H1 (cell line): ENCODE results near the gene ASTN2. TPM values are rescaled to one million over a fixed set of nuclear protein-coding genes. Genes with fewer than 3 reads are reported as not detected.

Experiments used
- CTCF ChIA-PET: fragments of 300-600 bp; sonication (Branson Sonifier 250); formaldehyde crosslinking; loops from one replicate; lab custom pipeline; 2021; ENCODE audit not compliant: partially characterized antibody; lab: Charles Lee
- POLR2A ChIA-PET: fragments of 300-600 bp; sonication (Branson Sonifier 250); formaldehyde crosslinking; loops from one replicate; lab custom pipeline; 2021; ENCODE audit warnings: inconsistent platforms; ENCODE audit not compliant: partially characterized antibody; lab: Charles Lee
- DNase-seq, 2 experiments: peaks; one replicate each; pipeline versions ENCODE4 v3.0.0 to v3.0.0-alpha.2; 2010 to 2022; ENCODE audit warnings: low spot score in 2 of 2, low read depth in 1 of 2, mixed read lengths in 1 of 2
- FAIRE-seq: peaks from 2 replicates; lab custom pipeline; 2011; peaks lifted over from hg19 to GRCh38; lab: Jason Lieb, UNC
- H2AFZ ChIP-seq: 2 replicates; pipeline ENCODE4 v1.8.1; 2012; ENCODE audit warnings: low read length, inconsistent platforms
- H2AK5ac ChIP-seq: 2 replicates; pipeline ENCODE4 v1.6.1; 2013; ENCODE audit warnings: low read depth, low read length
- H2BK120ac ChIP-seq: replicated peaks from 2 replicates; pipeline ENCODE3; 2013; ENCODE audit warnings: low read depth, low read length, inconsistent platforms
- H2BK12ac ChIP-seq: 2 replicates; pipeline ENCODE4 v1.6.1; 2013; ENCODE audit warnings: low read depth, low read length
- H2BK15ac ChIP-seq: 2 replicates; pipeline ENCODE4 v1.6.1; 2013; ENCODE audit warnings: low read length
- H2BK20ac ChIP-seq: 2 replicates; pipeline ENCODE4 v1.6.1; 2013; ENCODE audit warnings: low read length
- H2BK5ac ChIP-seq: 2 replicates; pipeline ENCODE4 v1.6.1; 2013; ENCODE audit warnings: low read depth, low read length
- H3K14ac ChIP-seq: 2 replicates; pipeline ENCODE4 v1.6.1; 2013; ENCODE audit warnings: inconsistent platforms; ENCODE audit not compliant: insufficient read length
- H3K18ac ChIP-seq: 2 replicates; pipeline ENCODE4 v1.6.1; 2013; ENCODE audit warnings: low read length; ENCODE audit errors: extremely low read depth
- H3K23ac ChIP-seq: 2 replicates; pipeline ENCODE4 v1.6.1; 2013; ENCODE audit warnings: inconsistent platforms; ENCODE audit not compliant: insufficient read length
- H3K23me2 ChIP-seq: 2 replicates; pipeline ENCODE4 v1.6.1; 2013; ENCODE audit warnings: low read depth, low read length
- H3K27ac ChIP-seq: 2 replicates; pipeline ENCODE4 v1.6.1; 2011; ENCODE audit warnings: low read depth, low read length, inconsistent platforms
- H3K27me3 ChIP-seq, 4 experiments: replicated peaks in 1 of 4; 1 replicate in 1 of 4; 2 replicates in 3 of 4; pipeline versions ENCODE4 v1.6.1 to v1.8.1; 2011 to 2013; ENCODE audit warnings: low read length in 3 of 4, mild to moderate bottlenecking in 3 of 4, inconsistent platforms in 2 of 4, mixed read lengths in 2 of 4, moderate library complexity in 1 of 4; ENCODE audit not compliant: control insufficient read depth in 3 of 4, insufficient read depth in 3 of 4; ENCODE audit errors: extremely low read depth in 1 of 4
- H3K36me3 ChIP-seq, 4 experiments: 2 replicates each; pipeline versions ENCODE4 v1.6.1 to v1.8.1; 2011 to 2013; ENCODE audit warnings: mild to moderate bottlenecking in 4 of 4, low read length in 3 of 4, moderate library complexity in 2 of 4, control low read depth in 1 of 4, inconsistent platforms in 1 of 4; ENCODE audit not compliant: insufficient read depth in 4 of 4, control insufficient read depth in 2 of 4
- H3K4ac ChIP-seq: replicated peaks from 2 replicates; pipeline ENCODE3; 2013; ENCODE audit warnings: low read length, low read depth, mixed read lengths, inconsistent platforms; ENCODE audit not compliant: insufficient read length
- H3K4me1 ChIP-seq, 4 experiments: replicated peaks in 1 of 4; 1 replicate in 1 of 4; 2 replicates in 3 of 4; pipeline versions ENCODE4 v1.6.1 to v1.8.1; 2011 to 2013; ENCODE audit warnings: low read length in 3 of 4, inconsistent platforms in 2 of 4, mixed read lengths in 1 of 4; ENCODE audit not compliant: insufficient read depth in 4 of 4, control insufficient read depth in 3 of 4
- H3K4me2 ChIP-seq, 2 experiments: 2 replicates each; pipeline versions ENCODE4 v1.6.1 to v1.8.1; 2011 to 2013; ENCODE audit warnings: low read depth in 2 of 2, low read length in 2 of 2, control low read depth in 1 of 2, inconsistent platforms in 1 of 2, mild to moderate bottlenecking in 1 of 2; ENCODE audit not compliant: insufficient read depth in 1 of 2
- H3K4me3 ChIP-seq, 4 experiments: fragments of 200-600, 300-600 bp in 1 of 4; sonication (generic), shearing (Covaris generic), sonication (Bioruptor Twin) in 1 of 4; 2 replicates each; pipeline versions ENCODE4 v1.5.1 to v1.8.1; 2011 to 2016; ENCODE audit warnings: low read length in 4 of 4, low read depth in 3 of 4, control low read depth in 2 of 4, inconsistent platforms in 2 of 4, mild to moderate bottlenecking in 2 of 4, mixed read lengths in 1 of 4, moderate library complexity in 1 of 4; ENCODE audit not compliant: insufficient read depth in 2 of 4; ENCODE audit errors: extremely low read depth in 1 of 4
- H3K56ac ChIP-seq: replicated peaks from 2 replicates; pipeline ENCODE3; 2013; ENCODE audit warnings: low read depth, mild to moderate bottlenecking, mixed read lengths, low read length, inconsistent platforms; ENCODE audit not compliant: insufficient read length
- H3K79me1 ChIP-seq: 2 replicates; pipeline ENCODE4 v1.6.1; 2013; ENCODE audit warnings: low read depth, low read length, control low read depth
- H3K79me2 ChIP-seq, 2 experiments: 2 replicates each; pipeline versions ENCODE4 v1.6.1 to v1.8.1; 2012 to 2013; ENCODE audit warnings: low read length in 2 of 2, mild to moderate bottlenecking in 2 of 2, inconsistent platforms in 1 of 2; ENCODE audit not compliant: insufficient read depth in 2 of 2, control insufficient read depth in 1 of 2
- H3K9ac ChIP-seq, 4 experiments: replicated peaks in 1 of 4; 1 replicate in 1 of 4; 2 replicates in 3 of 4; pipeline versions ENCODE4 v1.6.1 to v1.8.1; 2011 to 2013; ENCODE audit warnings: low read depth in 3 of 4, low read length in 3 of 4, control low read depth in 2 of 4, mild to moderate bottlenecking in 2 of 4, moderate library complexity in 2 of 4, inconsistent platforms in 1 of 4; ENCODE audit errors: extremely low read depth in 1 of 4
- H3K9me3 ChIP-seq, 2 experiments: 2 replicates each; pipeline versions ENCODE4 v1.6.1 to v1.8.1; 2012 to 2013; ENCODE audit warnings: mild to moderate bottlenecking in 2 of 2, moderate library complexity in 2 of 2, control low read depth in 1 of 2, inconsistent platforms in 1 of 2, low read depth in 1 of 2, low read length in 1 of 2, mixed read lengths in 1 of 2; ENCODE audit not compliant: insufficient read depth in 2 of 2
- H4K20me1 ChIP-seq, 2 experiments: replicated peaks in 1 of 2; 2 replicates each; pipeline versions ENCODE3 to v1.8.1; 2011 to 2013; ENCODE audit warnings: inconsistent platforms in 2 of 2, low read length in 2 of 2, mild to moderate bottlenecking in 1 of 2; ENCODE audit not compliant: insufficient read depth in 2 of 2, control insufficient read depth in 1 of 2
- H4K5ac ChIP-seq: 2 replicates; pipeline ENCODE4 v1.6.1; 2013; ENCODE audit warnings: low read length, low read depth, mixed read lengths, inconsistent platforms; ENCODE audit not compliant: insufficient read length
- H4K8ac ChIP-seq: 2 replicates; pipeline ENCODE4 v1.8.0; 2013; ENCODE audit warnings: mild to moderate bottlenecking, moderate library complexity, low read length, inconsistent platforms; ENCODE audit not compliant: insufficient read depth; ENCODE audit errors: extremely low read depth
- H4K91ac ChIP-seq: replicated peaks from 2 replicates; pipeline ENCODE3; 2013; ENCODE audit warnings: low read length, mixed read lengths, inconsistent platforms; ENCODE audit not compliant: insufficient read length
- ATF2 ChIP-seq: IDR thresholded peaks from 2 replicates; pipeline ENCODE4 v1.6.1; 2012; ENCODE audit warnings: low read length, inconsistent platforms
- BACH1 ChIP-seq: IDR thresholded peaks from 2 replicates; pipeline ENCODE4 v1.6.1; 2012; ENCODE audit warnings: low read length, improper control_type of control experiment
- CREB1 ChIP-seq: IDR thresholded peaks from 2 replicates; pipeline ENCODE4 v1.6.1; 2012; ENCODE audit warnings: inconsistent platforms
- HDAC6 ChIP-seq: IDR thresholded peaks from one replicate; pipeline ENCODE4 v1.7.1; 2012; ENCODE audit warnings: low read depth, mild to moderate bottlenecking, inconsistent platforms, low read length, moderate library complexity
- KDM5A ChIP-seq: fragments of 200-600 bp; IDR thresholded peaks from 2 replicates; pipeline ENCODE4 v1.7.1; 2012; ENCODE audit warnings: mild to moderate bottlenecking, low read length, inconsistent platforms, mixed read lengths
- MAFK ChIP-seq: IDR thresholded peaks from 2 replicates; pipeline ENCODE4 v1.6.1; 2012; ENCODE audit warnings: low read depth, mild to moderate bottlenecking, improper control_type of control experiment, low read length
- NANOG ChIP-seq: IDR thresholded peaks from 2 replicates; pipeline ENCODE4 v1.6.1; 2011; ENCODE audit warnings: low read length, low read depth, mild to moderate bottlenecking, inconsistent platforms; ENCODE audit not compliant: insufficient read depth, poor library complexity, severe bottlenecking
- POU5F1 ChIP-seq: IDR thresholded peaks from 2 replicates; pipeline ENCODE4 v1.6.1; 2011; ENCODE audit warnings: low read depth, mild to moderate bottlenecking, low read length, moderate library complexity
- RBBP5 ChIP-seq: IDR thresholded peaks from 2 replicates; pipeline ENCODE4 v1.7.1; 2012; ENCODE audit warnings: low read depth, mild to moderate bottlenecking, inconsistent platforms, low read length, moderate library complexity, borderline replicate concordance
- WGBS, 2 experiments: shearing (Covaris generic) in 1 of 2; methylation state at CpG; one replicate each; pipeline versions ENCODE4 v1.1.6 to v1.1.7; 2013 to 2015; ENCODE audit warnings: low lambda C conversion rate in 2 of 2, mixed read lengths in 2 of 2, inconsistent platforms in 1 of 2, low coverage in 1 of 2, missing lambda C conversion rate in 1 of 2; ENCODE audit not compliant: insufficient replicate concordance in 2 of 2, insufficient coverage in 1 of 2, insufficient read length in 1 of 2; ENCODE audit errors: extremely low coverage in 1 of 2, missing lambda C conversion rate in 1 of 2; 5-methylcytosine and 5-hydroxymethylcytosine counted together
- polyA plus RNA-seq, 7 experiments: library from polyadenylated mRNA; depleted of rRNA in 3 of 7; stranded (reverse) in 5 of 7; unstranded in 2 of 7; fragments of >200 nt in 5 of 7; fragments of 200-250 nt in 2 of 7; gene quantifications; 1 replicate in 5 of 7; 2 replicates in 1 of 7; 4 replicates in 1 of 7; pipeline versions ENCODE4 v1.2.1 to v1.2.3, GENCODE V29; 2011 to 2013; ENCODE audit warnings: missing spikeins in 2 of 7, mixed read lengths in 2 of 7
- total RNA-seq: library from RNA; stranded (reverse); fragmentation: NEBNext Ultra II Directional; extraction: Animal tissue kit (Norgen Biotek cat#: 25700); gene quantifications from 2 replicates; pipeline ENCODE4 v1.2.1, GENCODE V29; 2021

Gene ASTN2
- total and polyA plus RNA-seq, 2 of the 8 experiments (the other 6 are each of a cell fraction or from before 2014, with no cell fraction given): 8.2 to 13.7 TPM

- Histone ChIP-seq H3K4me2 (no peak overlapping the region; a peak in 1 of 4 replicates), H3K4ac (no peak overlapping the region), H3K9ac (no peak overlapping the region), H3K56ac (no peak overlapping the region), H3K27ac (no peak overlapping the region), H3K79me1 (no peaks in the 10 kb centered on the region), H2AK5ac (no peak overlapping the region), H2BK15ac (no peak overlapping the region), H2BK12ac (no peak overlapping the region), H4K8ac (no peak overlapping the region), H3K27me3 (no peaks in the 10 kb centered on the region), H3K36me3 (no peaks in the 10 kb centered on the region), H3K9me3 (no peaks in the 10 kb centered on the region), H3K23ac (no peak overlapping the region), H4K91ac (no peak overlapping the region), H2BK5ac (no peak overlapping the region), H3K23me2 (no peaks in the 10 kb centered on the region), H3K14ac (no peak overlapping the region), H3K4me1 (peaks cover 0 to 17% (median 5%) of the 10 kb centered on the region in 4 experiments; a peak in 5 of 7 replicates), H3K18ac (no peak overlapping the region), H2AFZ (no peak overlapping the region), H2BK120ac (no peak overlapping the region), H4K5ac (no peak overlapping the region), H3K4me3 (no peak overlapping the region), H2BK20ac (no peak overlapping the region), H3K79me2 (no peaks in the 10 kb centered on the region), H4K20me1 (no peaks in the 10 kb centered on the region)
- POLR2A ChIA-PET: no interaction called here
- CTCF ChIA-PET: interaction anchor here (0.9 to 7.1 kb wide), 3 partner anchors 13 to 96 kb away, joined by 3 to 165 read pairs (median 17); partner anchors contain the start of gene ASTN2
- DNase-seq: no peak
- no peak for FAIRE-seq
- 87% methylated on average over 5 of the region's 5 CpGs; no CpG with 5 or more reads in 1 of the 2 experiments for WGBS, 2 experiments
- TF ChIP-seq RBBP5: no peak
- no peak for TF ChIP-seq BACH1
- no peak for TF ChIP-seq KDM5A
- TF ChIP-seq NANOG: no peak
- TF ChIP-seq ATF2: no peak
- no peak for TF ChIP-seq CREB1
- TF ChIP-seq HDAC6: no peak
- no peak for TF ChIP-seq MAFK
- no peak for TF ChIP-seq POU5F1
These were observed 19.7 kb downstream of the ASTN2 start for GRCh38 chr9:117395151-117395650.
